ENCODE results near the gene DNAJB1. TPM values are rescaled to one million over a fixed set of nuclear protein-coding genes. Genes with fewer than 3 reads are reported as not detected.

DNAJB1 gene
- total and polyA plus RNA-seq, 2 experiments from 2014 or later, result 43.2 to 53.3 TPM

- H2AFZ ChIP-seq, result no peak overlapping the region
Measured at GRCh38 chr19:14565298-14565679, 47.1 kb upstream of the DNAJB1 start.

More at GRCh38 chr19:14565298-14565679, 47.1 kb upstream of the DNAJB1 start:
- H3K36me3 Mint-ChIP-seq (ENCODE audit: low read depth), result peaks cover 12% of the 10 kb centered on the region
- Histone ChIP-seq H3K4me1 (ENCODE audit: insufficient read depth) (peaks cover 37% of the 10 kb centered on the region), H3K4me2 (no peak overlapping the region), H3K27ac (ENCODE audit: low read depth) (peak overlapping the region; percentile 39; the same call in 1 of the 2 replicates), H3K27me3 (ENCODE audit: insufficient read depth) (no peaks in the 10 kb centered on the region), H3K9me2 (ENCODE audit: insufficient read depth) (no peaks in the 10 kb centered on the region), H3K79me2 (replicated peaks; ENCODE audit: insufficient read depth) (peaks cover 25% of the 10 kb centered on the region), H3K36me3 (ENCODE audit: insufficient read depth) (no peaks in the 10 kb centered on the region; the same call in 1 of the 2 replicates), H3F3A (replicated peaks; ENCODE audit: low read depth) (peaks cover 5% of the 10 kb centered on the region; the same call in 1 of the 2 replicates), H3K4me3 (no peak overlapping the region), H4K20me1 (replicated peaks; ENCODE audit: insufficient read depth) (peaks cover 3% of the 10 kb centered on the region)
- H3K27me3 Mint-ChIP-seq (ENCODE audit: insufficient read depth, low read depth, poor library complexity), result peaks cover 11% of the 10 kb centered on the region
- no peak overlapping the region for H3K4me3 Mint-ChIP-seq
- H3K9me3 Mint-ChIP-seq, result no peaks in the 10 kb centered on the region; the same call in 1 of the 3 replicates
- ATAC-seq, result no peak
- no peak for DNase-seq (ENCODE audit: low spot score)
- no peak overlapping the region for H3K27ac Mint-ChIP-seq
- no peak for TF ChIP-seq EZH2 (IDR thresholded peaks at IDR 0.05; ENCODE audit: low read depth, unreplicated experiment)
- no peak for TF ChIP-seq ZNF331 (CRISPR knock-in tag; IDR thresholded peaks at IDR 0.05; ENCODE audit: low read depth)
- no peak for TF ChIP-seq CTCF (conservative IDR thresholded peaks at IDR 0.05; ENCODE audit: low read depth in 2 of 2)
- TF ChIP-seq CREB1 (CRISPR knock-in tag; IDR thresholded peaks at IDR 0.05; ENCODE audit: low read depth), result no peak
- no peak for TF ChIP-seq ZNF462 (CRISPR knock-in tag; IDR thresholded peaks at IDR 0.05)
- TF ChIP-seq REST (IDR thresholded peaks at IDR 0.05; ENCODE audit: unreplicated experiment), result no peak
- no peak for TF ChIP-seq EZH2phosphoT487 (IDR thresholded peaks at IDR 0.05; ENCODE audit: unreplicated experiment)
- TF ChIP-seq NANOG (IDR thresholded peaks at IDR 0.05; ENCODE audit: borderline replicate concordance), result no peak
- no peak for TF ChIP-seq ZNF114 (CRISPR knock-in tag; IDR thresholded peaks at IDR 0.05)
- TF ChIP-seq ETS1 (IDR thresholded peaks at IDR 0.05), result no peak
- TF ChIP-seq STAT1 (IDR thresholded peaks at IDR 0.05; ENCODE audit: unreplicated experiment), result no peak
- TF ChIP-seq JUNB (IDR thresholded peaks at IDR 0.05; ENCODE audit: unreplicated experiment), result no peak
- no peak for TF ChIP-seq POLR2AphosphoS5 (IDR thresholded peaks at IDR 0.05; ENCODE audit: low read depth)
- H3K4me1 Mint-ChIP-seq, result peaks cover 37% of the 10 kb centered on the region

Data from GM23338 (cell line).